Measurements from ENCODE around the gene PCDHGC5.

- TF ChIP-seq CBX5 (IDR thresholded peaks at IDR 0.05; ENCODE audit: low read depth, low read length) (no peak), POLR2AphosphoS5 (IDR thresholded peaks at IDR 0.05; ENCODE audit: low read depth, low read length) (no peak), ZNF274 (IDR thresholded peaks at IDR 0.05; ENCODE audit: borderline replicate concordance, extremely low read depth, low read length) (no peak), GABPA (IDR thresholded peaks at IDR 0.05; ENCODE audit: borderline replicate concordance, insufficient read depth, low read length) (no peak)
Observed at GRCh38 chr5:141485321-141486055, 3.4 kb upstream of the PCDHGC5 start.

All from H1 (cell line).